GM15510 (cell line): ENCODE data around the gene FZD1.

ENCODE experiments used
- POLR2A ChIP-seq: IDR thresholded peaks from 3 replicates; pipeline ENCODE4 v1.6.1; 2011; ENCODE audit warnings: borderline replicate concordance; ENCODE audit not compliant: insufficient read length; ENCODE audit errors: extremely low read depth

The FZD1 gene

GRCh38 chr7:91287371-91288084 lies 23.3 kb downstream of the FZD1 start:
- TF ChIP-seq POLR2A, result no peak

- no peak for TF ChIP-seq POLR2A
Observed at GRCh38 chr7:91288208-91288824, 24.1 kb downstream of the FZD1 start.

GRCh38 chr7:91289633-91290254 lies 25.5 kb downstream of the FZD1 start:
- no peak for TF ChIP-seq POLR2A

- no peak for TF ChIP-seq POLR2A
Observed at GRCh38 chr7:91291302-91291701, 27.1 kb downstream of the FZD1 start.

GRCh38 chr7:91291902-91292301 lies 27.7 kb downstream of the FZD1 start:
- TF ChIP-seq POLR2A, result no peak

- no peak for TF ChIP-seq POLR2A
Observed at GRCh38 chr7:91292506-91292905, 28.3 kb downstream of the FZD1 start.

GRCh38 chr7:91293136-91293535 lies 28.9 kb downstream of the FZD1 start:
- no peak for TF ChIP-seq POLR2A

GRCh38 chr7:91293840-91294239 lies 29.6 kb downstream of the FZD1 start:
- no peak for TF ChIP-seq POLR2A

GRCh38 chr7:91294639-91295220 lies 30.5 kb downstream of the FZD1 start:
- no peak for TF ChIP-seq POLR2A

GRCh38 chr7:91295576-91295975 lies 31.3 kb downstream of the FZD1 start:
- no peak for TF ChIP-seq POLR2A

GRCh38 chr7:91297939-91298338 lies 33.7 kb downstream of the FZD1 start:
- no peak for TF ChIP-seq POLR2A

- no peak for TF ChIP-seq POLR2A
Observed at GRCh38 chr7:91299952-91300775, 35.9 kb downstream of the FZD1 start.

- TF ChIP-seq POLR2A, result no peak
Observed at GRCh38 chr7:91302794-91303193, 38.6 kb downstream of the FZD1 start.

GRCh38 chr7:91306266-91306665 lies 42.0 kb downstream of the FZD1 start:
- TF ChIP-seq POLR2A, result no peak

- TF ChIP-seq POLR2A, result no peak
Observed at GRCh38 chr7:91307467-91307866, 43.2 kb downstream of the FZD1 start.
